HG03175 (cell line): ENCODE data around the gene LRIT2.

Experiments
- ATAC-seq: cut with Tn5 transposase; IDR thresholded peaks from one replicate; pipeline ENCODE4 v1.9.1; 2021; ENCODE audit warnings: mild to moderate bottlenecking, moderate library complexity; ENCODE audit not compliant: unreplicated experiment

LRIT2 gene

DNA sequence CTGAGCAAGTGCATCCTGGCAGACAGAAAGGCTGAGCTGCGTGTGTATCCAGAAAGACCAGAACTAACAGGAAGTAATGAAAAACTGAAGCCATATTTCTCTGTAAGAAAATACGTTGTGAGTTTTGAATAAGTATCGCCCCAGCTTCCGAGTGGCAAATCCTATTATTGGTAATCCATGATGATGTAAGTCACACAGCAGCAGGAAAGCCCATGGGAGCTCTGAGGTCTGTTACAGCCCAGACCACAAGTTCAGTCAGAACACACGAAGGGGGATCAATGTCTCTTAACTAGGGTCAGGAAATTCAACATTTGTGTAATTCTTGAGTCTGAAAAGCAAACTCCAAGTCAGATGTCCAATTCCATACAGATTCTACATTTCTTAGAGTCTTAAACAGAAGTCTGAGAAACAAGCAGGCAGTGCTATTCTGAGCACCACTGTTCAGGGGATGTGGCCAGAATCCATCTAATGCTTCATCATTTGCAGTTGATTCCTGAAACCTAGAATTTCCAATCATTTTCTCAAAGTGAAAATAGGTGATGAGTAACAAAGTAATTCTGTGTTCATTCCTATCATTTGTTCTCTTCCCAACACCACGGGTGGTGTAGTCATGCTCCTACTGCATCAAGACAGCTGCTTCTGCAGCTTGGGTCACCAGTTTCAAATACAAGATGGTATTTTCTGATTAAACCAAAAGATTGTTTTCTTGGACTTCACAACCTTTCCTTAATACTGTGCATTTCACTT is at the start of gene LRIT2:
LRIT2 (minus strand) TSS at position 118 of the 747 bp plus-strand sequence; CDS start at position 94, 24 bp downstream.
- ATAC-seq: no peak

GRCh38 chr10:84270708-84271107 is 45.4 kb upstream of the LRIT2 start:
- ATAC-seq: no peak

DNA sequence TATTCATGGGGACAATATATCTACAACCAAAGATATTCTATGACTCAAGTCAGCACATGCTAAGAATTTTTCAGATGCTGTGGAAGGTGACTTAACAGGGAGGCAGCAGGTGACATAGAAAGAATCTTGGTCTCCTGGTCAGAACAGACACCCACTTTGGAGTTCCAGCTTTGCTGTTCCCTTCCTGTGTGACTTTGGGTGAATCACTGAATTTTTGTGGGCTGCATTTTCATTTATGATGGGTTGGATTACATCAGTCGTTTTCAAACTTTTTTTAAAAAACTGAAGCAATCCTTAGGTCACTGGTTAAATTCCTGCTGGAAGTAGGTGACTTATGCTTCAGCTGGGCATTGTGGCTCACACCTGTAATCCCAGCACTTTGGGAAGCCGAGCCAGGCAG is 44.4 kb upstream of the LRIT2 start:
- ATAC-seq: no peak

DNA sequence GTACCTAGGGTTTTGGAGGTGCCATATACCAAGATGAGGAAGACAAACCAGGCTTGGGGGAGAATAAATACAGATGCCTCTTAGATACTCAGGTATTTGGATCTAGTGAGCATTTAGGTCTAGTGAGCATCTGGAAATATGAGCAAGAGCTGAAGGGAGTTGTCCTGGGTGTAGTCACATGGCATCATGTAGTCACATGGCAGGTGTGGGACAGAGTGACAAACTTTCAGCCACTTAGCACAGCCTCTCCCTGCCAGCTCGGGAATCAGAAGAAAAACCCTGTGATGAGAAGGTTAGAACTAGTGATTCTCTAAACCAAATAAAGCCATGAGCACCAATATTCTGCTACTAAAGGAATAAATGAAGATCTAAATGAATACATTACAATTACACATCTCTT is 43.8 kb upstream of the LRIT2 start:
- no peak for ATAC-seq

DNA sequence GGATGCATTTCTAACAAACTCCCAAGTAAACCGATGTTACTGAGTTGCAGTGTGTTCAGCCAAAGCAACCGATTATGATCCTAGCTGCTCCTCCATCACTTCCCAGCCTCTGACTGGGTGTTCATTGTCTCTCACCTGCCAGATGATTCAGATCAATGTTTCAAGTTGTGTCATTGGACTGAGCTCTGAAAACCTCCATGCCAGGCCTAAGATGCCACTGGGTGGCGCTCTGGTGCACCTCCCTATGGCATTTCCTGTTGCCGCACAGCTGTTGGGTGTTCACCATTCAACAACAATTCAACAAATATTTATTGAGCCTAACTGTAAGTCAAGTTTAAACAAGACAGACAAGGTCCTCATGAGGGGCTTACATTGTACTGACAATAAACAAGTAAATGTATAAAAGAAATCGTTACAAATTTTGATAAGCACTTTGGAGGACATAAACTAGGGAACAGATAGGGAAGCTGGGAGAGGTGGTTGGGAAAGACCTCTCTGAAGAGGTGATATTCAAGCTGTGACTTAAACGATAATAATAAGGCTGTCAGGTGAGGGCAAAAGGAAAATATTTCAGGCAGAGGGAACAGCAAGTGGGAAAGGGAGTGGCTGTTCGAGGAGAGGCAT is 42.3 kb upstream of the LRIT2 start:
- ATAC-seq: peak; percentile 56

DNA sequence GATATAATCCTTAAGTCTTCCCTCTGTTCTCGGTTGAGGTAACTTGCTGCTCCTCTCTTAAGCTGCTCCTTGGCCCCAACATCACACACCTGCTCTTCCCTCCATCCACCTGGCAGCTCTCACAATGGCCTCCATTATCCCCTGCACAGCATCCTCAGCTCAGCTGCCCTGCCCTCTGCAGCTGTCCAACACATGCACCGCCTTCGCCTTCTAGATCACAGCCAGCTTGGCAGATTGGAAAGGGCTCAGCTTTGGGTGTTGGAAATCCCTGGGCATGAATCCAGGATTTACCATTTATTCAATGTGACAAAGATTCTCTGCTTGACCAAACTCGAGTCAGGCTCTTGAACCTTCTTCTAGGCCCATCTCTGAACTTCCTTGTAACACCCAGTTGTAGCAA is 40.1 kb upstream of the LRIT2 start:
- ATAC-seq: no peak

- peak; percentile 94 for ATAC-seq
Observed at GRCh38 chr10:84264611-84265141, 39.3 kb upstream of the LRIT2 start.

- ATAC-seq: no peak
Observed at GRCh38 chr10:84263716-84264115, 38.4 kb upstream of the LRIT2 start.

DNA sequence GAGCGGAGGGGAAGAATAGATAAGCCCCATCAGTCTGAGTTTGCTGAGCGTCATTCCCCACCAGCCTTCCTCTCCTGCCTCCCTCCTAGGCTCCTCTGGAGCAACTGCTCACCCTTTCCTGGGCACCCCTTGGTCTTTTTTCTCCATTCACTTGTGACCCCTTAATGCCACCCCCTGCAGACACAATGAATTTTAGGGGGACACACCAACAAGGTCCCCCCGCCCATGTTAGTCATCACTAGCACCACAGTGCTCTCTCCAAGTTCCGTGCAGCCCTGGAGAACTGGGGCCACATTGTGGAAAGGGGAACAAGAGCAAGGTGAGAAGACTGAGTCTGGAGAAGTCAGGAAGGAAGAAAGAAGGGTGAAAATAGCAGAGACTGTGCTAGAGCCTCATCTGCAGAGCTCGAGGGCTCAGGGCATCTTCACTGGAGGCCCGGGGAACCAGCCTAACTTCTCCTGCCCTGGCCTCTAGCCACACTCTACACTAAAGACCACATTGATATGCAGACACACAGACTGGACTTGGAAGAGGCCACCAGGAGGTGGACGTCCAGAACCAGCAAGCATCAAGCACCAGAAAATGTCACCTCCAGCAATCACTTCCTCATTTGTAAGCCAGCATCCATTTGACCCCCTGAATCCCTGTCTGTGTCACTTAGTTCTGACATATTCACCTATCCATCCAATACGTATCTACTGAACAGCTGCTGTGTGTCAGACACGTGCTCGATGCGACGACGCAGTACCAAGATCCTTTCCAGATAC is 37.0 kb upstream of the LRIT2 start:
- no peak for ATAC-seq

DNA sequence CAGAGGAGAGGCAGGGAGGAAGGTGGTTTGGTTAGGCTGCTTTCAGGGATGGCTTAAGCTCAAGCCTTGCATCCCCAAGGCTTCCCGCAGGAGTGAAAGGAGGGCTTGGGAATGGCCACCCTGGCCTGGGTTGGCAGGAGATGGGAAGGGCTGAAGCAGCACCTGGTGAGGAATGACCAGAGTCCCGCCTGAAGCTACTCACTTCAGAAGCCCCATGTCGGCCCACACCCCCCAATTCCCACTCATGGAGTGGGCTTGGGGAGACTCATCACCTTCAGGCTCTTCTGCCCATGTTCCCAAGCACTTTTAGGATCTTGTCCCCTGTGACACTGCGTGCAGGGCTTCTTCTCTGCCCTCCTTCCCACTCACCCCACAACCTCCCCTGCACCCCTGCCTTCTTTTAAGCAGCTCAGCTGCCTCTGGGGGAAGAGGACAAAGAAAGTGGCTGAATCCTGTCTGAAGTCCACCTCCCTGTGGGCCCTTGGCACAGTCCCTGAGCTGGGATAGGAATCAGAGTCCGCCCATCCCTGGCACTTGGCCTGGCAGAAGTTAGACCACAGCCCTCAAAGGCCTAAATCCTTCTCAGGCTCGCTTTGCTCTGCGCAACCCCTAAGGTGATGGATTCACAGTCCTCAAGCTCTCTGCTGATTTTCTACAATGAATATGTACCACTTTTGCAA is 36.0 kb upstream of the LRIT2 start:
- no peak for ATAC-seq

DNA sequence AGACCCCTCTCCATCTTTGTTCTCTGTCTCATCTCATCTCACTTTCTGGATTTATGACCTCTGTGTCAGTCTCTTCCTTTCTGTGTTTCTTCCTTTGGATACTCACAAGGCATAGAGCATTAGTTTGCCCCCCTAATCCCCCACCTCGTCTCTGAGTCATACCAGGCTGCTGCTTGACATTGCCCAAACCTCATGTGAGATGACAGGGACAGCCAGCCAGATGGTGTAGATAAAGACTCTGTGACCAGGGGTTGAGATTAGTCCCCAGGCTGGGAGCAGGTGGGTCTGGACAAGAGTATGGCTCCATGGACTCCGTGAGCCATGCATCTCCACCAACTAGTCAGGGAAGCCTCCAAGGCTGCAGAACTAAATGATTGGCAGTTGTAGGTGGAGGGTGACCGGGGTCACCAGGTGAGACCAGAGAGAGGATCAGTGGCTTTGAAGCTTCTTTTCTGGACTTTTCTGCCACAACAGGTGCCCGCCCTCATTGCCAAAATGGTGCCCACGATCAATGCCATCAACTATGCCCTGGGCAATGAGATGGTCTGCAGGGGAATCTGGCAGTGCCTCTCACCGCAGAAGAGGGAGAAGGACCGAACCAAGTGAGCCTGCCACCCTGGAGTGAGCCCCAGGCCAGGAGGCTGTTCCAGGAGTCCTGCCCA is 32.8 kb upstream of the LRIT2 start:
- ATAC-seq: no peak

DNA sequence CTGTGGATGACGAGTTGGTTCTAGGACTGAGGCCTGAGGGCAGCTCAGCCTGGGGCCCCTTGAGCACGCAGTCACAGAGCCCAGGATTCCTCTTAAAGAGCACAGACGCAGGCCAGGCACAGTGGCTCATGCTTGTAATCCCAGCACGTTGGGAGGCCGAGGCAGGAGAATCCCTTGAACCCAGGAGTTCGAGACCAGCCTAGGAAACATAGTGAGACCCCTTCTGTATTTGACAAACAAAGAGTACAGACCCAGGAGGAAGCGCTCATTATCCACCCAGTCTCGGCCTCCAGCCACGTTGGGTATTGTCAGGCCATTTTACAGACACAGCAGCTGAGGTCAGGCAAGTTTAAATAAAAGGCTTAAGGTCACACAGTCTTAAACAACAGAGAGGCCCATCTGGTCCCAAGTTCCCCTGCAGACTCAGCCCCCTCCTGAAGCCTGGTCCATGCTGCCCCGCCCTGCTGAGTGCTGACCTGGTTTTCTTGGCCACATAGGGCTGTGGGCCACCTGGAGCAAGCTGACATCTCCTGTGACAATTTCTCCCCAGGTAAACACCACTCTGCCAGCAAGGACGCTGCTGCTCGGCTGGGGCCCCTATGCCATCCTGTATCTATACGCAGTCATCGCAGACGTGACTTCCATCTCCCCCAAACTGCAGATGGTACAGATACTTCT is 32.1 kb upstream of the LRIT2 start:
- no peak for ATAC-seq

- ATAC-seq: no peak
Observed at GRCh38 chr10:84256510-84257342, 31.4 kb upstream of the LRIT2 start.

GRCh38 chr10:84254552-84255478 is 29.5 kb upstream of the LRIT2 start:
- ATAC-seq: no peak

DNA sequence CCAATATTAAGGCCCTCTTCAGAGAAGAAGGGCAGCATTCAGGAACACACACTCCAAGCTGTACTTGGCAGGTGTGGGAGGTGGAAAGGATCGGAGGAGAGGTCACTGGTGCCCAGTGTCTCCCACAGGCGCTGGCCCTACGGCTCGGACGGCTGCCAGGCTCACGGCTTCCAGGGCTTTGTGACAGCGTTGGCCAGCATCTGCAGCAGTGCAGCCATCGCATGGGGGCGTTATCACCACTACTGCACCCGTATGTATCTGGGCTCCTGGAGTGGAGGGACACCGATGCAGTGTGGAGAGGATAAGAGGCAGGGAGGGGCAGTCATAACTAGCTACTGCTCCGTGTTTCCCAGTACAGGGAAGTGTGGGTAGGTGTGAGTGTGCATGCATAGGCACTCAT is 23.4 kb upstream of the LRIT2 start:
- ATAC-seq: no peak

- no peak for ATAC-seq
Observed at GRCh38 chr10:84247496-84247895, 22.2 kb upstream of the LRIT2 start.

DNA sequence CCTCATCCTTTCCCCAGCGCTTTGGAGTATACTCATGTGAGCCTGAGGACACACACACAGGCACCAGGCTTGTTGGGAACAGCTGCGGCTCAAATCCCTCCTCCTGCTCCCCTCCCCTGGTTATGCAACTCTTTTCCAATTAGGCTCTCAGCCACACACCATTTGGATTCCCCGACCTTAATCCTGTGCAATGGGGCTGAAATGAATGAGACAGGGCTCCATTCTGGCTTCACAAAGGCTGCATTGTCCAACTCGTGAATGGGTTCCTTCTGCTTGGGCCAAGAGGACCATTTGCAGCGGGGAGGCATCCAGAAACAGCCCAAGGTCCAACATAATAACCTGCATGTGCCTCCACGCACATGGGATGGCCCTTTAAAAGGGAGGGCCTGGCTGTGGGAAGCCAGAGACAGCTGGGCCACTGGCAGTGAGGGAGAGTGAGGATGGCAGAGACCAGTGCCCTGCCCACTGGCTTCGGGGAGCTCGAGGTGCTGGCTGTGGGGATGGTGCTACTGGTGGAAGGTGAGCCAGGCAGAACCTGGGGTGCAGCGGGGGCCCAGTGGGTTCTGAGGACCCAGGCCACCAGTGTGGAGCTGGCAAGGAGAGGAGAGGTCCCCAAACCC is 19.4 kb upstream of the LRIT2 start, which contains the start of gene RGR:
RGR (plus strand) TSS at position 403 of the 620 bp plus-strand sequence; CDS start at position 441, 38 bp downstream.
- no peak for ATAC-seq
